GM21737 (cell line): ENCODE results near the gene DNAH10.

Source experiments
- ATAC-seq: cut with Tn5 transposase; IDR thresholded peaks from one replicate; pipeline ENCODE4 v1.9.1; 2021; ENCODE audit warnings: mild to moderate bottlenecking, moderate library complexity; ENCODE audit not compliant: unreplicated experiment

The DNAH10 gene

DNA sequence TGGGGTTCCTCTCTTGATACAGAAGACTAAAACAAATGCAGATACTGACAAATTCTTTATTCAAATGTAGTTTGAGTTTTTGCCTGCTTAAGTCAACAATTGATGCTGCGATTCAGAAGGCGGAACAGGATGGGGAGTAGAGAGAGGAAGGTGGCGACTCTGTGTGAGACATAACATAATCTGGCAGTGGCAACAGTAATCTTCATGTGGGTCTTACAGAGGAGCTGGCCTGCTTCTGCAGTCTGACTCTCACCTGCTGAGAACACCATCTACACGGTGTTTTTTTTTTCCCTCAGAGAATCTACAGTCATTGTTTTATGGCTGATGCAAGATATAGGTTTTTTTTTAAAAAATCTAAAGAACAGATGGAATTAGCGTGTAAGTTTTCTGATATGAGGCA is 200.4 kb downstream of the DNAH10 start:
- no peak for ATAC-seq

GRCh38 chr12:123963821-123964220 is 201.7 kb downstream of the DNAH10 start:
- ATAC-seq: no peak

DNA sequence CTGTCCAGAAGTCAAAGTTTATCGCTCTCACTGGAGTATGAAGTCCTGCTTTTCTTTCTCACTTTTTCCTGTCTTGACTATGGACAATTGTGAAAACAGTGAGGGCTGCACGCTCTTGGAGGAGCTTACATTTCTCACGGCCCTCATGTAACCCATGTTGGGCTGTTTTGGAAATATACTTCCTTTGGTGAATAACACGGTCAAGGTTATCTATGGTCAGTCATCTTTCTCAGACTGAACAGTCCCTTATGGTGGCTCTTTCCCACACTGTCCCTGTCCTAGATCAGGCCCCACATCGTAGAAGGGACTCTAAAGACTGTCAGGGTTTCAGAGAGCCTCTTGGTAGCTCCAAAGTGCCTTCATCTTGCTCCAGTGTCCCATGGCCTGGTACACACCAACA is 203.3 kb downstream of the DNAH10 start:
- no peak for ATAC-seq

- ATAC-seq: no peak
Measured at GRCh38 chr12:123966596-123966995, 204.5 kb downstream of the DNAH10 start.

DNA sequence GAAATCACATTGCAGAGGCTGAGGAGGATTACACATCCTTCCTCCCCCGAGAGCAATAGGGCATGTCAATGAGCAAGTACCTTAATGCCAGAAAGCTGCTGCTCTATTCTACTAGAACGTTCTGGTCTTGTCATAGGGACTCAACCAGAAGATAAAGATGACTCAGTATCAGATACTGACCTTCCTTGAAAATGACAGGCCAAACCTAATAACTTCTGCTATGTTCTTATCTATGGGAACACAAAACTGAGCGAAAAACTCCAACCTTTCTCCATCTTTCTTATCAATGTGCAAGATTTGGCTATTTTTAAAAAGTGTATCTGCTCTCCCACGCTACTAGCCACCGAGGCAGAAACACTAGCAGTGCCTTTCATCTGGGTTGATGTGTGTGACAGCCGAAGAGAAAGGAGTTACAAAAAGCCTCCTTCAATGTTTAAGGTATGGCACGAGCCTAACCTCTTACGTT is 205.1 kb downstream of the DNAH10 start:
- ATAC-seq: no peak

DNA sequence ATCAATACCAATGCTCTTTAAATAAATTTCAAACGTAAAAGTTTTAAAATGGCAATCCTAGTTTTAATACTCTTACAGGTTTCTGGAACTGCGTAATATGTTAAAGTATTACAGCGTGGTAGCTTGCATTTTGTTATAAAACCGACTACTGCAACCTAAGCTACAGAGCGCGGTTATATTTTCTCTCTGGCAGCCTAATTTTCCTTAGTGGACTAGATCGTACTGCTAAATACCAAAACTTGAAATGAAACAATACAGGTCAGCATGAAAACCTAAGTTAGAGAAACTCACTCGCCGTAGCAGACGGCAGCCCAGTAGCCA is 209.3 kb downstream of the DNAH10 start:
- ATAC-seq: no peak

DNA sequence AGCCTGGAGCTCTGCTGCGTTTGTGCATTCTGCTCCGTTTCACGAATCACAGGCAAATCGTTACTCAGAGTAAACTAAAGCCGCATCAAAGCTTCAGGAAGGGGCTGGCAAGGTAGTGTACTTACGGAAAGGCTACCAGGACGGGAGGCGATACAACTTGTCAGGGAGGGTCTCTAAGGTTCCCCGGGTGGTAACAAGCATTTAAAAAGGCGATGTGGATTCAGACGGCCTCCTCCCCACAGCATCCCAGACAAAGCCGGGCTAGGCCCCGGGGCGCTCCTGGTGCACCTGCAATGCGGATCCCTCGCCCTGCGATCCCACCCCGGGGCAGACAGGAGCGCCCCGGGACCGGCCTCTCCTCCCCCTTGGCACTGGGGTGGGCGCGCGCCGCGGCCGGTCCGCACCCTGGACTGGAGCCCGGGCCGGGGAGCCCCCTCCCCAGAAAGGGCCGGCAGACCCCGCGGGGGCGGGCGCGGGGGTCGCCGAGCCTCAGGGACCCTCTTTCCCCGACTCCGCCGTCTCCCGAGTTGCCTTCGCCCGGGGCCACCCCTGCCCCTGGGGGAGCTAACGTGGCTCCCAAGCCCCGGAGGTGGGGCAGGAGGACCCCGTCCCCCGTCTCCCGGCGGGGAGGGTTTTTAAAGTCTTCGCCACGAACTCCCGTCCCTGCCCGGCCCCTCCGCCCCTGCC is 209.8 kb downstream of the DNAH10 start:
- peak; percentile 5 for ATAC-seq

- ATAC-seq: peak; percentile 78
Measured at GRCh38 chr12:123972457-123973401, 210.6 kb downstream of the DNAH10 start, which contains the start of the genes CCDC92 and ZNF664. CCDC92 (minus strand) TSS chr12:123972831; CDS start chr12:123944305, 28,526 bp downstream. ZNF664 (plus strand) TSS chr12:123973215; CDS start chr12:124012145, 38,930 bp downstream.

DNA sequence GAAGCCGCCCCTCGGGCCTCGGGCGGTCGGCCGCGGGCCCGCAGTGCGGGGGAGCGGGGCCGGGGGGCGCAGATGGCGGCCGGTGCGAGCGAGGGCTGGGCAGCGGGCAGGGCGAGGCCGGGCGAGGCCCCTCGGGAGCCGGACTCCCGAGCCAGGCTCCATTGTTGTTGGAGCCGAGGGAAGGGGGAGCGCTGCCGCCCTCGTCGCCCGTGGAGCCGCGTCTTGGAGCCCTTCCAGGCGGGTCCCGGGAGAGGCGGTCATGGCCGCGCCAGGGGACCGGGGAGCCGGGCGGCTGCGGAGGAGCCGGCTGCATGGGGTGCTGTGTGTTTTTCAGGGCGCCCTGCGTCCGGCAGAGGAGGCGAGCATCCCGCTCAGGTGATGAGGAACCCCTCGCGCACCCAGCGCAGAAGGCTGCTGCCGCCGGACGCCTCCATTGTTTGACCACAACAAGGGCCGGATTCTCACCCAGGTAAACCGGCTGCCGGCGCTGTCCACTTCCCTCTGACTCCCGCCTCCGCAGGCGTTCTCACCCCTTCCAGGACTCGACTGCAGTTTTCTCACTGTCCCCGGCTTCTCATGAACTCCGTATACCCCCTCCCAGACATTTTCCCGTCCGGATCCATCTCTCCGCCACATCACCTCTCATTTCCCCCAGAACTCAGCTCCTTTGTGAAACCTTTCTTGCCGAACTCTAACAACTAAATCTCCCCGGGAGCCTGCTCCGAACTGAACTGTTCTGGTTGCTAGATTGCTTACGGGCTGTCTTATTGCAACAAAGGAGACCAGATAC is 211.6 kb downstream of the DNAH10 start:
- ATAC-seq: no peak

- ATAC-seq: no peak
Measured at GRCh38 chr12:123976227-123976826, 214.2 kb downstream of the DNAH10 start.

DNA sequence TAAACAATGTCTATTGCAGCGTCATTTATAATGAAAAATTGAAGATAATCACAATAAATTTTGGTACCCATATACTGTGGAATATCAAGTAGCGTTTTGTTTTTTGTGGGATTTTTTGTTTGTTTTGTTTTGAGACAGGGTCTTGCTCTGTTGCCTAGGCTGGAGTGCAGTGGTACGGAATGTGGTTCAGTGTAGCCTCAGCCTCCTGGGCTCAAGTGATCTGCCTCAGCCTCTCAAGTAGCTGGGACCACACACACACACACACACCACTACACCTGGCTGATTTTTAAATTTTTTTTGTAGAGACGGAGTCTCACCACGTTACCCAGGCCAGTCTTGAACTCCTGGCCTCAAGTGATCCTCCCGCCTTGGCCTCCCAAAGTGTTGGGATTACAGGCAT is 217.5 kb downstream of the DNAH10 start:
- ATAC-seq: no peak

DNA sequence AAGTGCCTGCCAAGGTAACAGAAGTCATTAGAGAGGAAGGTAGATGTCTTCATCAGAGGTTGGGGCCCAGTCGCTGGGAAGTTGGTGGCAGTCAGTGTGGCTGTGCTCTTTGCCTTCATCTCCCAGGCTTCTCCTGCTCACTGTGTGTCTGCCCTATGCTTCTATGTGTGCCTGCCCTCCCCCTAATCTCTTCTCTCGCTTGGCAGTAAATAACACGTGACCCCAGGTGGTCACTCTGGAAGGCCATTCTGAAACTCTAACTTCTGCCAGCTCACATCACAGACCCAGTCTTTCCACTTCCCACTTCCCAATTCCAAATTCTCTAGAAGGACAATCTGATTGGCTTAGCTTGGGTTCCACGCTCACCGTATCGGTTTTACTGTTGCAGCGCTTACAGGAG is 220.2 kb downstream of the DNAH10 start:
- no peak for ATAC-seq

DNA sequence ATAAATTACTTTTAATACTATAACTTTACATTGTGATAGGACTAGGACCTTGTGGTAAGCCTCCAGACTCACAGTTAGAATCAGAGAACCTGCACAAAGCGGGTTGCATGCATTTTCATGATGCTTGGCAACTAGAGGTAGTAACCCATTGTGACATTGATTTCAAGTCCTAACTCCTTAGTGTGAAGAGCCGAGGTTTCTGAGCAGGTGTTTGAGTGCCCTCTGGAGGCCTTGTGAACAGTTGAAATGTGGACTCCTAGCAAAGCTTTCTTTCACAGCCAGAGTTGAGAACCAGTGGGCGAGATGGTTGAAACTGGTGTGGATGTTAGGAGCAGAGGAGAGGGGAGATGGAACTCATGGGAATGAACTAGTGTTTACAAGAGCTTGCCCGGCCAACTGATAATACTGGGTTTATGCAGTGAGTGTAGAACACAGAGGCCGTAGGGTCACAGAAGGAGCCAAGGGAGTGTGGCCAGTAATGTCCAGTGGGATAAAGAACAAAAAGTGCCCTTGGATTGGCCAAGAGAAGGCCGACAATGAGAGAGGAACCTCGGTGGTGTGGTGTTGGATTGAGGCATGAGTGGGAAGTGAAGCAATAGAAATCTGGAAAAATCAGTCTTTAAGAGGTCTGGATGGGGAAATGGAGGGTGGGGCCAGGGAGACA is 221.9 kb downstream of the DNAH10 start:
- ATAC-seq: no peak

DNA sequence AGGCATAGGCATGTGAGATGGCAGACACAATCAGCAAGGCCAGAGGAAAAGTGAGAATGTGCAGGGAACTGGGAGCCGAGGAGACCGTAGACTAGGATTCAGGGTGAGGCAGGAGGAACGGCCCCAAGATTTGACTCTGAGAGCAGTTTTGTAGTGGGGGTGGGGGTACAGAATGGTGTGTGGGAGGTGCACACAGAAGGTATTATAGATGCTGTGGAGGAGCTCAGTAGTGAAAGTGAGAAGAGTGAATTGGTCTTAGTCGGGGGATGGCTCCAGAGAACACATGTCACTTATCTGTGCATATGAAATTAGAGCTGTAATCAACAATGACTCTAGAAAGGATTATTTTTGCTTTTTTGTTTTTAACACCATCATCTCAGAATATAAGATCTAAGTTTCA is 222.8 kb downstream of the DNAH10 start:
- no peak for ATAC-seq
